HG03565 (cell line): ENCODE results near the gene ASCC2.
A peak's percentile ranks its signal among the peaks of the same experiment; 100 is the strongest.
"Not testable (repeated sequence)": the region's sequence is repeated elsewhere in the genome, so short reads cannot be mapped to it uniquely, and the experiment has no call there.

Experiments
- ATAC-seq: cut with Tn5 transposase; IDR thresholded peaks from one replicate; pipeline ENCODE4 v1.9.1; 2021; ENCODE audit warnings: mild to moderate bottlenecking, moderate library complexity; ENCODE audit not compliant: unreplicated experiment

The ASCC2 gene

DNA sequence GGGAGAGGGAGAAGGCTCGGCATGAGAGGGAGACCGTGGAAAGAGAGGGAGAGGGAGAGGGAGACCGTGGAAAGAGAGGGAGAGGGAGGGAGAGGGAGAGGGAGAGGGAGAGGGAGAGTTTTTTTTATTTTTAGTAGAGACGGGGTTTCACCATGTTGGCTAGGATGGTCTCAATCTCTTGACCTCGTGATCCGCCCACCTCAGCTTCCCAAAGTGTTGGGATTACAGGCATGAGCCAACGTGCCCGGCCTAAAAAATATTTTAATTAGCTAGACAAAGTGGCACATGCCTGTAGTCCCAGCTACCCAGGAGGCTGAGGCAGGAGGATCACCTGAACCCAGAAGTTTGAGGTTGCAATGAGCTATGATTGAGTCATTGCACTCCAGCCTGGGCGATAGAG lies 21.0 kb upstream of the ASCC2 start:
- ATAC-seq, result not testable (repeated sequence)

DNA sequence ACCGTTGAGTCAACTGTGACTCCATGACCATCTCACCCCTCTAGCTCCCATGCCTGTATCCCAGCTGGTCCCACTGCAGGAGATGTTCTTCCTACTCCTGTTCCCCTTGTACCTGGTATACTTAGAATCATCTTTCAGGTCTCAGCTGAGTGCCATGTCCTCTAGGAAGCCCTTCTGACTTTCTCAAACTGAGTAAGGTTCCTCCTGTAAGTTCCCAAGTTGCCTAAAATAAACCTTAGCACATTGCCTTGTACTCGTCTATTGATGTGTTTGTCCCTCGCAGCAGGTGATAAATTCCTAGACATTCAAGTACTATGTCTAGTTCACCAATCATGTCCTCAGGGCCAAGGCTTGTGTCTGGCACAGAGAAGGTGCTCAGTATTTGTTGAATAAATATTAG lies 18.4 kb upstream of the ASCC2 start:
- ATAC-seq, result no peak

DNA sequence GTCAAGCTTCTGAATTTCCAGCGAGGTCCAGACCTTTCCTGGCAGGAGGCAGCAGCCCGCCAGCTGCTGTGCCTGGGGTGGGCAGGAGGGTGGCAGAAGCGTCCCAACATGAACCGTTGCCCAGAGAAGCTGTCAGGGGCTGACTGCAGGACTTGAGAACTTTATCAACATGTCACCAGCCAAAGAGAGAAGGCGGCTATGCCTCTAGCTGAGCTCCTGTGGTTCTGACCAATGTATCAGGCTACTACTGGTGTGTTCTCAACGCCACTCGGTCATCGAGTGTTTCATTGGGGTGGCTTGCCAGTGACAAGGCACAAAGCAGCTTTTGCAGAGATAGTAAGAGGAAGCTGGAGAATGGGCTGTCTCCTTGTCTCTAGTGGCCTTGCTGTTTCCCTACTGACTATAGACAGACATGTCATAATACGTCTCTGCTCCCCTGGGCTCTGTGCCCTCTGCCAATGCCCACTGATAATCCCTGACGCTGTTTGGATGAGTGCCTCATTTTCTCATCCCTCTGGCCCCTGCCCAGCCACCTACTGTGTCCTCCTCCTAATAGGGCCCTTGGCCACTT lies 17.6 kb upstream of the ASCC2 start:
- ATAC-seq, result no peak

DNA sequence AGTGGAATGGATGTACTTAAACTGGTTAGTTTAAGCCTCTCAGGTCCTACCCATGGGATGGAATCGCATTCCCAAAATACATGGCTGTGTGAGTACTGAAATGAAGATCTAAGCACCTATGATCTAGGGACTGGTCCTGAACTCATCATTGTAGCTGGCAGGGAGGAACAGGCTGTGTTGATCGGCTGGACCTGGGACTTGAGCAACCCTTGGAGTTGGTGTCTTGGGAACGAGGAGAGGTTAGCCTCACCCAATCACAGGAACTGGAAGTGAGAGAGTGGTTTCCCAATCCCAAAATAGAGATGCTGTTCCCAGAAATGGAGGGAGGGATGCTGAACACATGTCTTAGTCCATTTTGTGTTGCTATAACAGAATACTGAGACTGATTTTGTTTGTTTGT lies 16.4 kb upstream of the ASCC2 start:
- ATAC-seq, result no peak

DNA sequence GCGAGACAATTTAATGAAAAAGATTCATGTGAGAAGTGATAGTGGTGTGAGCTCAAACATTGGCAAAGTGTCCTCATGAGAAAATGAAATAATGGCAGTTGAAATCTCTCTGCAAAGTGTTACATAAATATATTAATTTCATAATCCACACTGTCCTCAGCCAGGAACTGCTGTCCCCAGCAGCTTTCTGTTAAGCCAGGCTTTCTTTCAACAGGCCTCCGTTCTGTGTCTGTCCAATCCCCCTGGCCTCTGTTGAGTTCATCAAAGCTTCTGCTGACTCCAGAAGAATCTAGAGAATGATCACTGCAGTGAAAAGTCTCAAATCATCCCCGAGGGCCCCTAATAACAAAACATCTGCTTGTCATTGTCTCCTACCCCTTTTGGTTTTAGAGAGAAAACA lies 10.0 kb upstream of the ASCC2 start:
- ATAC-seq, result no peak

DNA sequence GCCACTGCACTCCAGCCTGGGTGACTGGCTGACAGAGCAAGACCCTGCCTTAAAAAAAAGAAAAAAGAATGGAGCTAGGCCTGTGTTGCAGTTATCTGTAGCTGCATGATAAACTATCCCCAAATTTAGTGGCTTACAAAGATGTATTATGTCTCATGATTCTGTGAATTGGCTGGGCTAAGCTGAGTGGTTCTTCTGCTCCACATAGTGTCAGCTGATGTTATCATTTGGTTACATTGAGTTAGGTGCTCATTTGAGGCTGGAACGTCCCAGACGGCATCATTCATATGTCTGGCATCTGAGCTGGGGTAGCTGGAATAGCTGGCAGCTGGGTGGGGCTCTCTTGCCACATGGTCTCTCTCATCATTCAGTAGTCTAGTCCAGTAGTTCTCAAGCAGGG lies 8.2 kb upstream of the ASCC2 start:
- no peak for ATAC-seq

DNA sequence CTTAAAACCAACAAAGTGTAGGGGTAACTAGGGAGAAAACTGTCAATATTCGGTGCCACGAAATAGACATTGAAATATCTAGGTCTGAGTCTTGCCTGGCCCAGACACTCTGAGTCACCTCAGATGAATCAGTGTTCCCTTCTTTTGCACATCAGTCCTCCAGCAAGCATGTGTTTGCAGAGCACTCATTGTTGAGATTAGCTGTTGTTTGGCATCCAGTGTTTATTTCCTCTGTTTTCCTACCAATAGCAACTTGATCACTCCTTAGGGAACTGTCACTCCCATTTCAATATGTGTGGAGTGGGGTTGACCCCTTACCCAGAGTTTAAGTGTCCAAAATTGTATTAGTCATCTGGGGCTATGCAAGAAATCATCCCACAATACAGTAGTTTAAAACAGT lies 4.7 kb upstream of the ASCC2 start:
- no peak for ATAC-seq

DNA sequence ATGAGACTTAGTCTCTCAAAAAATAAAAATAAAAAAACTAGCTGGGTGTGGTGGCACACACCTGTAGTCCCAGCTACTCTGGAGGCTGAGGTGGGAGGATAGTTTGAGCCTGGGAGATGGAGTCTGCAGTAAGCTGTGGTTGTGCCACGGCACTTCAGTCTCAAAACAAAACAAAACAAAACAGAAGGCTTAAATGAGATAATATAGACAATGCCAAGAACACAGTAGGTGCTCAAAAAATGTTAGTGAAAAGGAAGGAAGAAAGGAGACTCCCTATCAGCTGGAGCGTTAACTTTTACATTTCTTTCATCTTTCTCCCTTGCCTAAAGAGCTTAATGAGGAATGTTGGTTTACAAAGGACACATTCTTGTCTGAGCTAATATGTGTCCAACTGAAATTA lies 4.1 kb upstream of the ASCC2 start:
- no peak for ATAC-seq

DNA sequence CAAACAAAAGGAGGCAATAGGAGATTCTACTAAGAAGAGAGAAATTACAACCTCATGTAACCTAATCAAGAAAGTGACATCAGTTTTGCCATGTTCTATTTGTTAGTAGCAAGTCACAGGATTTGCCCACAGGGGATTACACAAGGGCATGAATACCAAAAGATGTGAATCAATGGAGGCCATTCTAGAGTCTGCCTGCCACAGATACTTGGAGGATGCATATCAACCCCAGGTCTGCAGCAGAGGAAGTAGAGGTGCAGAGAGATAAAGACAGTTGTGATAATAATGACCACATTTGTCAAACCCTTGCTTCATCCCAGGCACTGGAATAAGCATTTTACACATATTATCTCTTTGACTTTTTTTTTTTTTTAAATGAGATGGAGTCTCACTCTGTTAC lies 2.4 kb upstream of the ASCC2 start:
- no peak for ATAC-seq

DNA sequence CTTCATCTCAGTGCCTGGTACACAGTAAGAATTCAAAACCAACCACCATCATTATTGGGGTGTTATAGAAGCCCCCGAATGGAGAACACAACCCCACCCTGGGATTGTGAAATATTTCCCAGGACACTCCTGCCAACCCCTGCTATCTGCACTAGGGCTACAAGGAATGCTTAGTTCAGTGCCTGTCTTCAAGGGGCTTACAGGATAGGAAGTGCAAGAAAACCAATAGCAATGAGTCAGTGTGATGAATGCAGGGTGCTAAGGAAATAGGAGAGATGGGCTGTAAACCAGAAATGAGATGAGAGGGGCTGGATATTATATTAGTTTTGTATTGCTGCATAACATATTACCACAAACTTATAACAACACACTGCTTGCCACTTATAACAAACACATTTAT lies 965 bp upstream of the ASCC2 start:
- ATAC-seq, result no peak

DNA sequence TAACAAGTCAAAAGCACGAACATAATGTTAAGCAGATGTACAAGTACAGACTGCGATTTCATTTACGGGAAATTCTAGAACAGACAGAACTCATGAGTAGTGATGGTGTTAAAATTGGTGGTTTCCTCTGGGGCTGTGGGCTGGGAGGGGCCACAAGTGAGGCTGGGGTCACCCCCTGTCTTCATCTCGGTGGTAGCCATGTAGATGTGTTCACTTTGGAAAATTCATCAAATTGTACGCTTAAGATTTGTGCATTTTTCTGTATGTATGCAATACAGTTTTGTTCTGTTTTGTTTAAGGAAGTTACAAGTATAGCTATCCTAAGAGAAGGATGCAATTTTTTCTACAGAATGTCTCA lies 504 bp upstream of the ASCC2 start:
- ATAC-seq, result no peak

DNA sequence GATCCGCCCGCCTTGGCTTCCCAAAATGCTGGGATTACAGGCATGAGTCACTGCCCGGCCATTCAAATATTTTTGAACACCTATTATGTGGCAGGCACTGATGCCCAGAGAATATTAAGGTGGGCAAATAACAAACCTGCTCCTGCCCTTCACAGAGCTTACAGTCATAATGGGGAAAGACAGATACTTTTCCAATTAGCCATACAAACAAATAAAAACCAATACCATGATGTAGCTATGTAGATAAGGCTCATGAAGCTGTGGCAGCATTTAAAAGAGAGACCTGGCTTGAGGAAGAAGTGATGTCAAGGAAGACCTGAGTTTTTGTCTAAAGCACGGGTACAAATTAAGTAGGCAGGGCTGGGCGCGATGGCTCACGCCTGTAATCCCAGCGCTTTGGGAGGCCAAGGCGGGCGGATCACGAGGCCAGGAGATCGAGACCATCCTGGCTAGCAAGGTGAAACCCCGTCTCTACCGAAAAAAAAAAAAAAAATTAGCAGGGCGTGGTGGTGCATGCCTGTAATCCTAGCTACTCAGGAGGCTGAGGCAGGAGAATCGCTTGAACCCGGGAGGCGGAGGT lies 1.2 kb downstream of the ASCC2 start:
- not testable (repeated sequence) for ATAC-seq

DNA sequence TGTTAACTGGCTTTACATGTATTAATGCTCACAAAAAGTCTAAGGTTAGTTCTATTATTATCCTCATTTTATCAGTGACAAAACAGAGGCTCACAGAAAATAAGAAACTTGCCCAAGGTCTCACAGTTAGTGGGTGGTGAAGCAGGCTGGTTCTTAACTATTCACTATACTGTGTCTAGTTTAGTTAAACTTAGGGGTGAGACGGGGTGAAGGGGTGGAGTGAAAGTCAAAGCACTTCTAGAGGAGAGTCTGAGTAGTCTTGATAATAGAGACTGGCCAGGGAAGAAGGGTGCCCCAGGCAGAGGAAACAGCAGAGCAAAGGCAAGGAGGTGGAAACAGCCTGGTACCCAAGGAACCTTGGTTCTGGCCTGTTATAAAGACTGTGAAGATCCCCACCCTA lies 4.0 kb downstream of the ASCC2 start:
- no peak for ATAC-seq

DNA sequence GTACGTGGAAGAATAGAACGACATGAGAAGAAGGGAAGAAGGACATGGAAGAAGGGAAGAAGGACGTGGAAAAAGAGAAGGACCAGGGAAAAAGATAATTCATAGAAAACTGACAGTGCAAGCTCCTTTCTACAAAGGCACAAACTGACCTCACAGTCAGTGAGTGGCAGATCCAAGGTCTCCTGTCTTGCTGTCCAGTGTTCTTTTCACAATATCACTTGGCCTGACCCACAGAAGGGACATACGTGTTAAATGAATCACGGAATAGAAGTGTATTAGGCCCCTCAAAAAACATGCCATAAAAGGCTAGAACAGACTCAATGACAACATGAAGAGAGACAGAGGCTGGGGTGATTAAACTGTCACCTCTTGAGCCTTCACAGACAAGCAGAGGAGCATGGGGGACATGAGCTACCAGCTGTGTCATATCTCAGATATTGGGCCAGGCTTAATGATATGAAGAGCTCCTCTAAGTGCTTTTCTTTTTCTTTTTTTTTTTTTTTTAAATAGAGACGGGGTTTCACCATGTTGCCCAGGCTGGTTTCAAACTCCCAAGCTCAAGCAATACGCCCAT lies 4.6 kb downstream of the ASCC2 start:
- ATAC-seq, result no peak

DNA sequence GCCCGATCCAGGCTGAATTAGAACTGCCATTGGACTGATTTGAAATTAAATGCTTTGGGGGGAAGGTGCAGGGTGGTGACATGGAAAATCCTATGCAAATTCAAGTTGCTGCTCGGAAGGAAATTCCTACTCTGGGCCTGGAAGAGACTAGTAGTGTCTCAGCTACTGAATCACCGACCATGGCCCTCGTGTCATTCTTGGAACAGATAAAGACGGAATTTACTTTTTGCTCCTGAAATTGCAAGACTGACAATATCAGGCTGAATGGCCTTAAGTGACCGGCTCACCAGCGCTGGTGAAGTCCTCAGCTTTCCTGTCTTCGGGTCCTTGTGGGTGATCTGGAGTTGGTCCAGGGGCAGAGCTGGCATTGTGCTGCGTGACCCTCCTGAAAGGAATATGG lies 6.1 kb downstream of the ASCC2 start:
- ATAC-seq, result no peak

DNA sequence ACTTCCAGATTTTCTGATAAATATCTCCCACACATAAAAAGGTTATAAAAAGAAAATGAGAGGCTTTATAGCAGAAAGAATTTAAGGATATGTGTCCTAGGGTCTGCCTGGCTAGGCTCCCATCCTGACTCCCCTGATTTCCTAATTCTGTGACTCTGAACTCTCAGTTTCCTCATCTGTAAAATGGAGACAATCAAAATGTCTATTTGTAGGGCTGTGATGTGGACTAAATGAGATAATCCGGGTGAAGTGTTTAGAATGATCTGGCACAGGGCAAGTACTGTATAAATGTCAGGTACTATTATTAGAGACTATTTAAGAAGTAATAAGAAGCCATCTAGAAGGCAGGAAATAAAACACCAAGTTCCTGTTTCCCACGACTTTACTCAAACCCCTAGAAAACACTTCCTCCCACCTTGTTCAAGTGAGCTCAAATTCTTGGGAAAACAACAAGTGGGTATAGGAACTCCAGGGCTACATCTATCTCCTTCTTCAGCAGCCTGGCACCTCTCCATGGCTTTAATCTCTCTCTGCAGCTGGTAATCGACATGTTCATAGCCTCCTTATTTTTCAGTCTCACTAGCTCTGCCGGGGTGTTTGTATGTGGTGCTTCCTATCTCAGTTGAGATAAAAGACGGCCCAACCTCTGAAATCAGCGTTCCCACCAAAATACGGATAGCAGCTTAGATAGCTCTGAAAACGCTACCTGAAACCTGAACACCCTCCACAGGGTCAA lies 6.7 kb downstream of the ASCC2 start:
- no peak for ATAC-seq

DNA sequence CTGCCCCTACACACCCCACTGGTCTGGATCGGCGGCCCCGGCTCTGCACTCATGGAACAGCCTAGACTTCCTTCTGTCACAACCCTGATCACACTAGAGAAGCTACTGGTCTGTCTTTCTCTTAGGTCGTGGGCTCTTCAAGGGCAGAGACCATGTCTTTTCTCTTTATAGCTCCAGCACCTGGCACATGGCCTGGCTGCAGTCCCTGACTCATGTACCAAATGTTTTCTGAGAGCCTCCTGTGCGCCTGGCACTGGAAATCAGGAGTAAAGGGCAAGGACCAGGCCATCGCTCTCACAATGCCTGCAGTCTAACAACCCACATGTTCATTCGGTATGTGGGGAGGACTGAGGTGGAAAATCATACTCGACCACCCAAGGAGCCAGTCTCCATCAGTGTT lies 7.5 kb downstream of the ASCC2 start:
- no peak for ATAC-seq

DNA sequence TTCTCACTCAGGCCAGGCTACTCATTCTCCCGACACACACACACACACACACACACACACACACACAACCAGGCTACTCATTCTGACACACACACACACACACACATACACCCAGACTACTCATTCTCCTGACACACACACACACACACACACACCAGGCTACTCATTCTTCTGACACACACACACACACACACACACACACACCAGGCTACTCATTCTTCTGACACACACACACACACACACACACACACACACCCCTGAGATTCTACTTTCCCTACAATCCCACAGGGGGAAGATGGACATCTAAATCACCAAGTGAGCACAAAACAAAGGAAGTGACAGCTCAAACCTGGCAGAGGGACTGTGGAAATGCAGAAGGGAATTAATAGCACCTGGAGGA lies 10.3 kb downstream of the ASCC2 start:
- ATAC-seq, result not testable (repeated sequence)

DNA sequence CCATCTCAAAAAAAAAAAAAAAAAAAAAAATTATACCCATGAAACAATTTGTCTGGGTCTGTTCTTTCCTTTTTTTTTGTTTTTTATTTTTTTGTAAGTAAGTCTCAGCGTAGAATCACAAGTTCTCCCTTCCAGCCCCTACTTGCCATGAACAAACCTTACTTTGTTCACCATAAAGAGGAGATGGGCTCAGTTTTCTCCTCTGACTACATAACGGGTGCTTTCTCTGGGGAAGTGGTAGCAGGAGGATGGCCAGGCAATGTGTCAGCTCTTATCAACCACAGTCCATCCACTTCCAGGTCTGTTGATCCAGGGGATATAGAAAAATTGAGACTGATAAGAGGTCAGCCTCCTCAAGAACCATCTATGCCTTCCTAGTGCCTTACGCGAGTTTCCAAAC lies 11.0 kb downstream of the ASCC2 start:
- no peak for ATAC-seq

DNA sequence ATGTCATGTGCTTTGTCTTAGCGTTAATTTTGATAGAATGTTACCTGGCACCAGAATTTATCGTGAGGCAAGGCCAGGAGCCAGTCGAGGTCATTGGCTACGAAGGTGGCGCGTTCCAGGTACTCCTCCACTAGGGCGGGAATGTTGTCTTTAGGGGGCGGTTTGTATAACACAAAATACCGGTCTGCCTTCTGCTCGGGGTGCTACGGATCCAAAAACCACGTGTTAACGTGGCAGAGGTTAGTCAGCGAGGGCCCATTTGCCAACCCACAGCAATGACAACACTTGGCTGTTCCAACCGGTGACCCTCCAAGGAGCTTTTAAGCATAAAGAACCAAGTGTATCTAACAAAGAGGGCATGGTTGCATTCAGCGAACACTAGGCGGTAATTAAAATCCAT lies 12.5 kb downstream of the ASCC2 start:
- no peak for ATAC-seq

DNA sequence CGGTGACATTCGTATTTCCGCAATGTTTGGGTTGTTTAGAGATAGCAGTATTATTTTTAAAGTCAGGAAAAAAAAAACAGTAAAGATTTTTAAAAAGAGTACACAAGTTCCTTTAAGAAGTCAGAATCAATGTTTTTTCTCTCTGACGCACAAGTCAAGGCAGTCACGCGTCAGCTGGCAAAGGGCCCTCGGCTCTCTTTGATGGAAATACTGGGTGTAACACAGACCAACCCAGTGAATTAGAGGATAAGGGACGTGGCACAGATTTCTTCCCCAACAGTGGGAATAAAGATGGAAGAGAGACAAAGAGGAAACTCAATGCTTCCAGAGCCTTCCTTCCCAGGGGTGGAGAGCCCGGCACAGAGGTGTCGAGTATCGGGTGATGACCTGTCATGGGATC lies 13.4 kb downstream of the ASCC2 start:
- ATAC-seq, result no peak

DNA sequence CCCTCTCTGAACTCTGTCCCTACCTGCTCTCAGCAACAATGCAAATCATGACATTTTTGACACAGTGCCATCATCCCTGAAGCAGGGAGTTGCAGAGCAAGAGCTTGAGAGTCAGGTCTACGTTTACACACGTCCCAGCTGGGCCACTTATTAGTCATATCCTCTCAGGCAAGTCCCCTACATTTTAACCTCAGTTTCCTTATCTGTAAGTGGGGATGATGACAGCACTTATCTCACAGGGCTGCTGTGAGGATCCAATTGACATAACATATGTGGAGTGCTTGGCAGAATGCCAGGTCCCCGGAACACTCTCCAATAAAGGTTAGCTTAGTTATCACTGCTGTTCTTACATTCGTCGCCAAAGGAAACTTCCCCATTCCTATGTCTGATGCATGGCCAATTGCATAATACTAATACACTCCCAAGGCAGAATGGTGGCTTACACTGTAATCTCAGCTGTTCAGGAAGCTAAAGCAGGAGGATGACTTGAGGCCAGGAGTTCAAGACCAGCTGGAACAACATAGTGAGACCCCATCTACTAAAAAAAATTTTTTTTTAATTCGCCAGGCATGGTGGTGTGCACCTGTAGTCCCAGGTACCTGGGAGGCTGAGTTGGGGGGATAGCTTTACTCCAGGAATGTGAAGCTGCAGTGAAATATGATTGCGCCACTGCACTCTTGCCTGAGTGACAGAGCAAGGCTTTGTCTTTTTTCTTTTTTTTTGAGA lies 16.6 kb downstream of the ASCC2 start:
- peak; percentile 78 for ATAC-seq
